EL (cell line): ENCODE measurements around the gene COLEC11.
A peak's percentile ranks its signal among the peaks of the same experiment; 100 is the strongest.

Experiments used
- DNase-seq: peaks from one replicate; pipeline ENCODE4 v3.0.0-alpha.2; 2016

The COLEC11 gene

GRCh38 chr2:3639653-3640052 is 44.7 kb downstream of the COLEC11 start:
- no peak for DNase-seq

GRCh38 chr2:3641181-3641580 is 46.3 kb downstream of the COLEC11 start:
- DNase-seq, result no peak

DNA sequence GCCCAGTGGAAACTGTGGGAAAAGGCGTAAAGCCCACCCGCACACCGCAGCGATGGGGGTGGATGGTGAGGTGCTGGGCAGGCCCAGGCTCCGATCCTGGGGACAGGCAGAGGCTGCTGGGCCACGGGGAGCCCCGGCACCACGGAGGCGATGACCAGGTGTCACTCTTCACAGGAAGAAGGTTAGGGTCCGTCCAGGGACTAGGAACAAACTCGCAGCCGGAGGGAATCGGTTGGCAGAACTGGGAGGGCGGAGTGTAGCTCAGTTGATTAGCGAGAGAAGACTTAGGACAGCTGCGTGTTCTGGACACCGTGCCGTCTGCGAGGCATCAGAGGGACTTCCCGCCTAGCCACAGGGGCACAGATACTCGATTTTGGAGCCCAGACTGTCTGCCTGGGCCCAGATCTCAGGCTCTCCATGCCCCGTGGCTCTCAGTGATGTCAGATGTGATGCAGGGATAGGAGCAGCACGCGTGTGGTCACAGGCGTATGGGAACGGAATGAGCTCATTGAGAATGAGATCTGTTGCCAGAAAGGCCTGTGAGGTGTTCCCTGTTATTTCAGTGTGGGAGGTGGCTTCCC is 47.0 kb downstream of the COLEC11 start:
- no peak for DNase-seq

GRCh38 chr2:3642521-3643215 is 47.8 kb downstream of the COLEC11 start:
- no peak for DNase-seq

GRCh38 chr2:3643371-3644245 is 48.7 kb downstream of the COLEC11 start:
- no peak for DNase-seq

DNA sequence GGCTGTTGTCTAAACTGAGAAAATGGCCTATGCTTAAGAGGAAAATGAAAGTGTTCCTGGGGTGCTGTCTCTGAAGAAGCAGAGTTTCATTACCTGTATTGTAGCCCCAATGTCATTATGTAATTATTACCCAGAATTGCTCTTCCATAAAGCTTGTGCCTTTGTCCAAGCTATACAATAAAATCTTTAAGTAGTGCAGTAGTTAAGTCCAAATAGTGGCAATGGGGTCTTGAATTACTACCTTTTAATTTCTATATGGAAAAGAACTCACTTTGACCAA is 49.3 kb downstream of the COLEC11 start:
- DNase-seq, result no peak

GRCh38 chr2:3644891-3645605 is 50.1 kb downstream of the COLEC11 start:
- DNase-seq, result no peak

DNA sequence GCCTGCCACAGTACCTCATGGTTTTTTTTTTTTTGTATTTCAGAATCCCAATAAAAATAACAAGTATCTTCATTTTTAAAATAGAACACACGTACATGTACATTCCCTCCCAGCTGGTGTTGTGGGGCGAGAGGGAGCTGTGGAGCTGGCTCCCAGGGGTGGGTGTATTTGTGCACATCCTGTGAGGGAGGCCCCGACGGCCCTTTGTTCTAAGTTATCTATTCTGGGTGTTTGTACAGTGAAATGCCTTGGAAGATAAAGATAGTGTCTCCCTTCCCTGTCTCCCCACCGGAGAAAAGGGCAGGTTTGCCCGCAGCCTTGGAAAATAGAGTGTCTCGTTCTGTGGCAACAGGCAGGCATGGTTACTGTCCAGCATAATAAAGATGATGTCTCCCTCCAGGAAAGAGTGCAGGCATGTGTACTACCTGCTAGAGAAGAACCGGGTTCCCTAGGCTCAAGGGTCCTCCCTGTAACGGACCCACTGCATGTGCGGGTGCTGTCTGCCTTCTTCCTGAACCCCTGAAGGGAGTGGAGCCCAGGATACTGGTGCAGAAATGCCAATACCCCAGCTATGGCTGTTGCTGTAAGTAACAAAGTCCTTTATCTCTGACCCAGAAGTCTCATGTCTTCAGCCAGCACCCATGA is 51.0 kb downstream of the COLEC11 start:
- DNase-seq, result no peak

DNA sequence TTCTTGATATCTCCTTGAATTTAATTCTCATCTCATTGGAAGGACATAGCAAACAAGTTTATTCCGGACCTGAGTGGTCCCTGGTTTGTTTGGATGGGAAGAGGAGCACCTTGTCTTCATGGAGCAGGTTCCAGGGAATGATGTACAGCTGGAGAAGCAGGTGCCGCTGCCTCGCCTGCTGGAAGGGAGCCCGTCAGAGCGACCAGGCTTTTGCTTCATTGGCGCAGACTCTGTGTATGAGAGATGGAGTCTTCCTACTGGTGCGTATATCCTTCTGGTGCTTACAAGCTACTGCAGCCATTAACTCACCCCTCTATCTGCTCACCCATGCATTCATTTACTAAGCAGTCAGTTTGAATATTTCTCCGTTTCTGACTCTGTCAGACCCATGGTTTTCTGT is 51.5 kb downstream of the COLEC11 start:
- no peak for DNase-seq

- no peak for DNase-seq
These were observed 52.3 kb downstream of the COLEC11 start for GRCh38 chr2:3647246-3647645.

- DNase-seq, result no peak
These were observed 53.1 kb downstream of the COLEC11 start for GRCh38 chr2:3647831-3648651.

DNA sequence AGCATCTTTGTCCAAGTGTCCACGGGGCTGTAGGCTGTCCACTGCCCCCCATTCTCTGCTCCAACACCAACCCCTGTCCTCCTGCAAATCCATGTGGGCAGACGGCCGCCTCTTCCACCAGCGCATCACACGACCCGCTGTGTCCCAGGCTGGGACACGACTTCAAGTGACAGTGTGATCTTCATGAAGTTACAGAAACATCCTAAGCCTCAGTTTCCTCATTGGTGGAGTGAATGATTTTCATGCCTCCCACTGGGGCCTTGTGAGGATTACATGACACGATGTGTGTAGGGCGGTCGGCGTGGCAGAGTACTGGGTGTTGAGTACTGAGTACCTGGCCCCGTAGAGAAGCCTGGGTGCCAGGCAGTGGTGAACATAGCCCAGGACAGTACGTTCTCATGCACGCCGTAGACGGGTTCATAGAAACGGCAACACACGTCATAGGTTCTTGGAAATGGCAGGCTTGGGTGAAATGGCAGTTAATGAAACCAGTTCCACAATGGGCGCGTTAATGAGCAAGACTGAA is 53.8 kb downstream of the COLEC11 start:
- DNase-seq, result no peak

DNA sequence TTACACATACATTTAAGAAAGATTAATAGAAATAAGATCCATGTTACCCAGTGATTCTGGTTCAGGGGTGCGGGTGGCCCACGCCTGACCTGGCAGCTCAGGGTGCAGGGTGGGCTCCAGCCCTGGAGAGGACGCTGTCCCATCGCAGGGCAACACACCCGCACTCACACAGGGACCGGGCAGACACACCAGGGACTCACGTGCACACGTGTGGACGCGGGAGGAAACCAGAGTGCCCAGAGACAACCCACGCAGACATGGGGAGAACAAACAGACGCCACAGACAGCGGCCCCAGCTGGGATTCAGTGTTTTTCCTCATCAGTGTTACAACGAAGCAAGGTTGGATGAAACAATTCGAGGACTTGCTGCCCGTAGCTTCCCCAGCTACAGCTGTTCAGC is 54.7 kb downstream of the COLEC11 start:
- DNase-seq, result no peak

DNA sequence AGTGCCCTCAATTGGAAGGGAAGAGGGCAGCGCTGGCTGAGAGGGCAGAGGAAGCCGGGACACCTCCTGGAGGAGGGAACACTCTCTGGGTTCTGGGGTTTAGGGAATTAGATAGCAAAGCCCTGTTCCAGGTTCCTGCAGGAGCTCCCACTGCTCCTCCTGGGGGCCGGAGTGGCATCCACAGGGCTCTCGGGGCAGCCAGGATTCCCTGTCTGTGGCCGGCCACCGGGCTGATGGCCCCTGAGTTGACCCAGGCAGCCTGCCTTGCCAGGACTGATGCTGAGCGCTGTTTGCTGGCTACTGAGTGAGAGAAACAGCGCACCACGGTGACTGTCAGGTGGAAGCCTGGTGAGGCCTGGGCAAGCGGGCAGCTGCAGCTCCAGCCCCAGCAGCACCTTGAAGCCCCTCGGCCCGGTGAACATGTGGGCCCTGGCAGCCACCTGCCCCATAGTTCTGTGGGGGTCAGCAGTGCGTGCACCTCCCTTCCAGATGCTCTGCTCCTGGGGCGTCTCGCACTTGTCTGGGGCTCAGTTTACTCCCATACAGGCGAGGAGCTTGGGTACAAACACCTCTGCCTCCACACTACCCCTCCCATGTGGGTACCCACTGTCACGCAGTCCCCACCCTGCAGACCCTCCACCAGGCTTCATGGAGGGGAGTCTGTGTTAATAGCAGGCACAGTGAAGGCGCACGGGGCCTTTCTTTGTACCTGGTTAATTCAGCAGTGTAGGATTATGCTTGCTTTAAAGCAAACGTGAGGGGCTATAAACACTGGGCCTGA is 55.4 kb downstream of the COLEC11 start:
- DNase-seq, result no peak

DNA sequence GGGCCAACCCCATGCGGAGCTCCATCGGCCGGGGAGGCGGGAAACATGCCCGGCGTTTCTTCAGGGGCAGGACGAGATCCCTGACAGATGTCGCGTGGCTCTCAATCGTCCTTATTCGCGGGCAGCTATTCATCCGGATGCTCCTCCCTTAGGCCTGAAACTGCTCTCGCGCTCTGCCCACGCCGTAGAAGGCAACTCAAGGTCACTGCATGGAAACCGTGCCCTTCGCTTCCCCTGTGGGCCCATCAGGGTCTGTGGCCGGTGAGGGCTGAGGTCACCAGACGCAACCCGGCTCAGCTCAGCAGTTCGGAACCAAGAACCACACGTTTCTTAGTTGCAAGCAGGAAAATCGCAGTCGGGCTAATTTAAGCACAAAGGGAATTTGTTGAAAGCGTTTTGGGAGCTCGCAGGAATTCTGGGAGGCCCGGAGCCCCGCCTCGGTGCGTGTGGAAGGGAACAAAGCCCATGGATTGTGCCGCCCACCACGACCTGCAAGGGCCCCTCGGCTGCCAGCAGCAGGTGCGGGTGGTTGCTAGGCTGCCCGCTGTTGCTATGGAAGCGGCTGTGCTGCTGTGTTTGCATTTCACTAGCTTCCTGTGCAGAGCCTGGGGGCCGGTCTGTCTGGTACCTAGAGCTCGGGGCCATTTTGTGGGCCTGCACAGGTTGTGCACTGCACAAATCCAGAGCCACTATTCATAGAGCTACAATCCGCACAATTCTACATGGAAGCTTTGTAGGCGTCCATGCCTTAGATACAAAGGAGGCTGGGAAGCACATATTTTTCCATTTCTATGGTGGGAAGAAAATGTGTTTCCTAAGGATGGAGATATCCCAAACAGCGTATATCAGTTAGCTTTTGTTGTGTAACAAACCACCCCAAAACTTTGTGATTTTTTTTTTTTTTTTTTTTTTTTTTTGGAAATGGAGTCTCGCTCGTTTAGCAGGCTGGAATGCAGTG is 57.1 kb downstream of the COLEC11 start:
- peak; percentile 11 for DNase-seq

DNA sequence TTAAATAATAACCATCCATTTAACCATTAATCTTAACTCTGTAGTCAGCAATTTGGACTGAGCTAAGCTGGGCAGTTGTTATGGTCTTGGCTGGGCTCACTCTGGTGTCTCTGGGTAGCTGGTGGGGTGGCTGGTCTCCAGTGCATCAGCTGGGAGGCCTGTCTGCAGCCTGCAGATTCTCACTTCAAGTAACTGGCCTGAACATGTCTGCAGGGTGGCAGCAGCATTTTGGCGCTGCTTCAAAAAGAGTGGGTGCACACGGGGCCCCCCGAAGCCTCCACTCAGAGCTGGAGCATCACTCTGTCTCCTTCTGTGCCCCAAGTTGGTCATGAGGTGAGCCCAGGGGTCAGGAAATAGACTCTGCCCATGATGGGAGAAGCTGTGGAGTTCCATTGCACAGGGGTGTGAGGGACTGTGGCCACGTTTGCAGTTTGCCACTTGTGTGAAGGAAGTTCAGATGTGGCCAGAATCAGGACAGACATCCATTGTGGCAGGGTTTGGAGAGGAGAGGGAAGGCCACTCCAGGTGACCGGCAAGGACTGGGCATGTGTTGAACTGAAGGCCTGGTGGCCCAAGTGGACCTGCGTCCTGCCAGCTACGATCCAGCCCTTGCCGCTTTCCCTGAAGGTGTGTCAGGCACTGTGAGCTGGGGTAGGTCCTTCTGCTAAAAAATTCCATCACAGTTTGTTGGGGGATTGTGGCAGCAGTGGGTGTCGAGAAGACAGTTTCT is 58.1 kb downstream of the COLEC11 start:
- DNase-seq, result no peak

DNA sequence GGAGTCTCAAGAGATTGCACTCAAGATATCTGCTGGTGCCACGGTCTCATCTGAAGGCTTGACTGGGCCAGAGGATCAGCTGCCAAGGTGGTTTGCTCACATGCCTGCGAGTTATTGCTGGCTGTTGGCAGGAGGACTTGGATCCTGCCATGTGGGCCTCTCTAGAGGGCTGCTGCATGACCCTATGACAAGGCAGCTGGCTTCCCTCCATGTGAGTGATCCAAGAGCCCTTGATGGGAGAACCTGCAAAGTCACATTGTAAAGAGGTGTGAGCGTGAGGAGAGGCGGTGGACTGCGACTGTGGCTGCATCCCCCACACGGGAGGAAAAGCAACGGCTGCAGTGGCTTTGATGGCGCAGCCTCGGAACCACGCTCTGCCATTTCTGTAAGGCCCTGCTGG is 59.1 kb downstream of the COLEC11 start:
- DNase-seq, result no peak

GRCh38 chr2:3654531-3655225 is 59.8 kb downstream of the COLEC11 start:
- DNase-seq, result no peak
